ENCODE results near the gene OMP.
"Not testable (repeated sequence)": the region's sequence is repeated elsewhere in the genome, so short reads cannot be mapped to it uniquely, and the experiment has no call there.

The OMP gene

DNA sequence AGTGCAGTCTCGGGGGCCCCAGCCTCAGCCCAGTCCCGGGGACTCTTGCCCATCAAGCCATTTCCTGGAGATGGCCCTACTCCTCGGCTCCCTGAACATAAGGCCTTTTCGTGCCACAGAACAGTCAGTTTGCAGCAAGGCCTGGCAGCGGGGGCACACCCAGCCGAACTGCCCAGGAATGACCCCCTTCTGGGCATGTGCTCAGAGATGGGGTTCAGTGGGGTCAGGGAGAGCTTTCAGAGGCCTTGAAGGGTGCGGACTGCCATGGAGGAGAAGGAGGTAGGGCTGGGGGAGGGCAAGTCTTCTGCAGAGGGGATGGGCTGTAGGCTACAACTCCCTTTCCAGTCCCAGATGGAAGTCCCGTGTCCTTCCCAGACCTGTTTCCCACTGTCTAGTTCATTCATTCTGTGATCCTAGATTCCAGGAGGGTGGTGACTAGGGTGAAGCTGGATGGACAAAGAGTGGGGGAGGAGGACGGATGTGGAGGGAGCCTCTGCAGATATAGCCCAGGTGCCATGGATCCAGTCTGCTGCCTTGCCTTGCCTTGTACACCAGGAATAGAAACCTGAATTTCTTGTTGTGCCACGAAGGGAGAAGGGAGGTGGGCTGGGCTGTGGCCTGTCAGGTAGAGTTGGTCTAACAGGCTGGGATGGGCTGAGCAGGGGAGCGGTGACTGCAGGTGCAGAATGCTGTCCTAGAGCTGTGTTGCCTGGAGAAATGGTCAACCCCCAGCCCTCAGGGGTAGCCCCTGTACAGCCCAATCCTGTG lies 14.2 kb upstream of the OMP start:
- no peaks in the 10 kb centered on the region for H3K36me3 Mint-ChIP-seq (ENCODE audit: low read depth)
- H3K27me3 Mint-ChIP-seq: no peaks in the 10 kb centered on the region
- H3K27ac Mint-ChIP-seq: no peak overlapping the region
- H3K9me3 Mint-ChIP-seq: no peaks in the 10 kb centered on the region
- no peak overlapping the region for H3K4me3 Mint-ChIP-seq
- peaks cover 2% of the 10 kb centered on the region for H3K4me1 Mint-ChIP-seq (ENCODE audit: low read depth)

DNA sequence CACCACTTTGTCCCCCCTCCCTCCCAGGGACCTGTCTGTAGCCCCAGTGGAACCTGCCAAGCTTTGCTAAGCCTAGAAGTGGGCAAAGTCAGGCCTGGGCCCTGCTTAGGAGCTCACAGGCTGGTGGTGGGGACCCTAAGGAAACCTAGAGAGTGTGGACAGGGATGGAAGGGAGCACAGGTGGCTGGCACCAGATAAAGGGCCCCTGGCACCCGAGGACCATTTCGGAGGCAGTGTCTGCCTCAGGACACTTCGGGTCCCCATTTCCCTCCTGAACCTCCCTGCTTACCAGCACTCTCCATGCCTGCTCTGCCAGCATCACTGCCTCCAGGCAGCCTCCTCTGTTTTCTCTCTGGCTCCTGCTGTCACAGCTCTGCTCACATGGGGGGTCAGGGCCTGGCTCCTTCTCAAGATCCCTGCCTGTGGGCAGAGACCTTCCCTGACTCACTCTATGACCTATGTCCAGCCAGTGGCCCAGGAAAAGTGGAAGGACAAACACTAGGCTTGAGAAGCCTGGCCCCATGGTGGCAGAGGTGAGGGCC lies 13.6 kb upstream of the OMP start:
- H3K9me3 Mint-ChIP-seq: no peaks in the 10 kb centered on the region
- no peaks in the 10 kb centered on the region for H3K36me3 Mint-ChIP-seq (ENCODE audit: low read depth)
- H3K4me1 Mint-ChIP-seq (ENCODE audit: low read depth): no peaks in the 10 kb centered on the region
- H3K27ac Mint-ChIP-seq: no peak overlapping the region
- no peak overlapping the region for H3K4me3 Mint-ChIP-seq
- H3K27me3 Mint-ChIP-seq: no peaks in the 10 kb centered on the region

DNA sequence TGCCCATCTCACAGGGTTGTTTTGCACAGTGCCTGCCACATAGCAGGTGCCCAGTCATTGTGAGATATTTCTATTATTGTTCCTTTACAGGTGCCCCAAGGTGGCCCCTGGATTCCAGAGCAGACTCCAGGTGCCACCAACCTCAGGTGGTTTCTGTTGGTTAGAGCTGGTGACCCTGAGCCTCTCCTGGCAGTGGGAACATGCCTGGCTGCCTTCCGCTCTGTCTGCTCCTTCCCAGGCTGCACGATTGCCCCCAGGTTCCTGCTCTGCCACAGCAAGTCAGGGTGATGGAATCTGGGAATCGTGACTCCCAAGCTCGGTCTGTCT lies 12.6 kb upstream of the OMP start:
- Mint-ChIP-seq H3K27me3 (no peaks in the 10 kb centered on the region), H3K4me3 (no peak overlapping the region), H3K4me1 (ENCODE audit: low read depth) (no peaks in the 10 kb centered on the region), H3K9me3 (no peaks in the 10 kb centered on the region), H3K27ac (no peak overlapping the region), H3K36me3 (ENCODE audit: low read depth) (no peaks in the 10 kb centered on the region)

DNA sequence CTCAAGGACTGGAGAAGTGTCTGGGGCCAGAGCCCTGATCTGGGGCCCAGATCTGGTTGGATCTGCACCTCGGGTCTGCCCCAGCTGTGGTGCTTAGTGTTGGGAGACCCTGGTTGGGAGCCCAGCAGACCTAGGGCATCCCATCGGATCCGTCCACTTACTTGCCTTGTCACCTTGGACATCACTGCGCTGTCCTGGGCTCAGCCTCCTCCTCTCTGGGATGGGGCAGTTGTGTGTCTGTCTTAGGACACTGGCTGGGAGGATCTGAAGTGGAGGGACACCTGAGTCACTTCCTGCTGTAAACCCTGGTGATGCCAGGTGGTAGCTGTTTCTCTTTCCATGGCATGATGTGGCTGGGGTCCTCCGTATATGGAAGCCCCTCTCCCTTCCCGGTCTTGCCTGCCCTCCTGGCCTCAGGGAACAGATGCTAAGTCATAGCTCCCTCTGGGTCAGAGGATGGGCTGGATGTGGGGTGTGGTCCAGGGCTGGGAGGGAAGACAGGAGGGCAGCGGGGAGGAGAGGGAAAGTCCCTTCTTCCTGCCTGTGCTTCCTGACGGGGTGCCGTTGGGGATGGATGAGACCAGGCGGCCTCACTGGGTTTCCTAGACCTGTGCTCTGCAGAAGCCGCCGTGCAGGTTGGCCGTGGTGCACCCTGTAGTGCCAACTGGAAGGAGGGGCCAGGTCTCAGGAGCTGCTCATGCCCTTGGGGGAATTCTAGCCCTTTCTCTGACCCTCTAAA lies 12.1 kb upstream of the OMP start:
- H3K9me3 Mint-ChIP-seq: no peaks in the 10 kb centered on the region

DNA sequence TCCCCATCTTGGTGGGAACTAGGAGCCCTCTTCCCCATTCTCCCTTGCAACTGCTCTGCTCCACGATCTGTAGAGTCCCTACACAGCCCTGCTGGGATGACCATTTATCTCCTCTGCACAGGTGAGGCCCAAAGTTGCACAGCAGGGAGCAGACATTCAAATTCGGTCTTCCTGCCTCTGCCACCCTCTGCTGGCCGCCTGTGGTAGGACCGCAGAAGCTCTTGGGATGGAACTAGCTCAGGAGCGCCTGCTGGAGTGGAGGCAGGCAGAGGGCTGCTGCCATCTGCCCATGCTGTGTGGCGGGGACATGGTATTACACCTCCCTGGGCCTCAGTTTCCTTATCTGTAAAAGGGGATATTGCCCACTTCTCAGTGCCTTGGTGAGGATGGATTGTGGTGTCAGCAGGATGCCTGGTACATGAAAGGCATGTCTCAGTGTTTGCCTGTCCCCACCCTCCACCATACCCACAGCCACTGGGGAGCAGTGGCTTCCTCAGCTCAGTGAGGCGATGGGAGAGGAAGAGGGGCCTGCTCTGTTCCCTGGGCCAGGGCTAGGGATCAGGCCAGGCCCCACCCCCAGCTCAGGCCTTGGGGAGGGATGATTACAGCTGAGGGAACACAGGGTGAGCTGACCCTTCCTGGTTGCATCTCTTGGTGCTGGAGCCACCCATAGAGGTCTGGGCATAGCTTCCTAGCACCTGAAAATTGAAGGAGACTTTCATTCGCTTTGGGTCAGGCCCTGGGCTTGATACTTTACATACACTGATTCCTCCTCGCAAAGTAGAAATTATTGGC lies 11.3 kb upstream of the OMP start:
- no peak overlapping the region for H3K27ac Mint-ChIP-seq
- no peak overlapping the region for H3K4me3 Mint-ChIP-seq
- no peaks in the 10 kb centered on the region for H3K36me3 Mint-ChIP-seq (ENCODE audit: low read depth)
- no peaks in the 10 kb centered on the region for H3K4me1 Mint-ChIP-seq (ENCODE audit: low read depth)
- H3K27me3 Mint-ChIP-seq: no peaks in the 10 kb centered on the region
- no peaks in the 10 kb centered on the region for H3K9me3 Mint-ChIP-seq

More for the DNA sequence above, 12.1 kb upstream of the OMP start:
- H3K4me1 Mint-ChIP-seq (ENCODE audit: low read depth): no peaks in the 10 kb centered on the region
- H3K36me3 Mint-ChIP-seq (ENCODE audit: low read depth): no peaks in the 10 kb centered on the region
- no peak overlapping the region for H3K27ac Mint-ChIP-seq
- no peaks in the 10 kb centered on the region for H3K27me3 Mint-ChIP-seq
- no peak overlapping the region for H3K4me3 Mint-ChIP-seq

- H3K27ac Mint-ChIP-seq: no peak overlapping the region
- H3K36me3 Mint-ChIP-seq (ENCODE audit: low read depth): no peaks in the 10 kb centered on the region
- H3K9me3 Mint-ChIP-seq: no peaks in the 10 kb centered on the region
- H3K4me3 Mint-ChIP-seq: no peak overlapping the region
- H3K4me1 Mint-ChIP-seq (ENCODE audit: low read depth): no peaks in the 10 kb centered on the region
- no peaks in the 10 kb centered on the region for H3K27me3 Mint-ChIP-seq
Measured at GRCh38 chr11:77092382-77092781, 10.3 kb upstream of the OMP start.

DNA sequence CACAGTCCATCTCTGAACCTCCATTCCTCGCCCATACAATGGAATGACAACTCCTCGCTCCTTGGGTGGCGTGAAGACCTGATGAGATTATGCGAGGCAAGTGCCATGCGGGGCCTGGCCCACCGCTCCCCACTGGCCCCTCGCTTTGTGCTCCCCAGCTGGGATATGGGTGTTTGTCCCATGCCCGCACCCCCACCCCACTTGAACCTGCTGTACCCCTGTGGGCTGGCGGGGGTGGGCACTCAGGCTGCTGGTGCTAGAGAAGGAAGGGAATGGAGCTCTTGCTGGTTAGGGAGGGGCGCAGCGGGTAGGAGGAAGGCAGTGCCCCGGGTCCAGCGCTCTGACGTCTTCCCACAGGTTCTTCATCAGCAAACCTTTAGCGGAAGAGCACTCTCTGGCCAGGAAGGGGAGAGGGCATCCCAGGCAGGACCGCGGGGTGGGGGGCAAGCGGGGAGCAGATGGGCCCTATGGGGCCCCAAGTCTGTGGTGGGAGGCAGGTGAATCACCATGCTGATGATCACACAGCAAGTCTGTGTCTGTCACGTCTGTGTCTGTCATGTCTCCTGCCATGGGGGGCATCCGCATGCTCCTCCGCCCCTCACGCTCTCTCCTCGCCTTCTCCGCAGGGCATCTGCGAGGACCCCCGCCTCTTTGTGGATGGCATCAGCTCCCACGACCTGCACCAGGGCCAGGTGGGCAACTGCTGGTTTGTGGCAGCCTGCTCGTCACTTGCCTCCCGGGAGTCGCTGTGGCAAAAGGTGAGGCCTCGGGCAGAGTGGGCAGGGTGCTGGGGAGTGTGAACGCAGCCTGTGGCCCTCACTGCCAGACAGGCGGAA lies 9.4 kb upstream of the OMP start:
- Mint-ChIP-seq H3K27ac (no peak overlapping the region), H3K4me1 (ENCODE audit: low read depth) (no peaks in the 10 kb centered on the region), H3K36me3 (ENCODE audit: low read depth) (no peaks in the 10 kb centered on the region), H3K4me3 (no peak overlapping the region), H3K27me3 (no peaks in the 10 kb centered on the region), H3K9me3 (no peaks in the 10 kb centered on the region)

DNA sequence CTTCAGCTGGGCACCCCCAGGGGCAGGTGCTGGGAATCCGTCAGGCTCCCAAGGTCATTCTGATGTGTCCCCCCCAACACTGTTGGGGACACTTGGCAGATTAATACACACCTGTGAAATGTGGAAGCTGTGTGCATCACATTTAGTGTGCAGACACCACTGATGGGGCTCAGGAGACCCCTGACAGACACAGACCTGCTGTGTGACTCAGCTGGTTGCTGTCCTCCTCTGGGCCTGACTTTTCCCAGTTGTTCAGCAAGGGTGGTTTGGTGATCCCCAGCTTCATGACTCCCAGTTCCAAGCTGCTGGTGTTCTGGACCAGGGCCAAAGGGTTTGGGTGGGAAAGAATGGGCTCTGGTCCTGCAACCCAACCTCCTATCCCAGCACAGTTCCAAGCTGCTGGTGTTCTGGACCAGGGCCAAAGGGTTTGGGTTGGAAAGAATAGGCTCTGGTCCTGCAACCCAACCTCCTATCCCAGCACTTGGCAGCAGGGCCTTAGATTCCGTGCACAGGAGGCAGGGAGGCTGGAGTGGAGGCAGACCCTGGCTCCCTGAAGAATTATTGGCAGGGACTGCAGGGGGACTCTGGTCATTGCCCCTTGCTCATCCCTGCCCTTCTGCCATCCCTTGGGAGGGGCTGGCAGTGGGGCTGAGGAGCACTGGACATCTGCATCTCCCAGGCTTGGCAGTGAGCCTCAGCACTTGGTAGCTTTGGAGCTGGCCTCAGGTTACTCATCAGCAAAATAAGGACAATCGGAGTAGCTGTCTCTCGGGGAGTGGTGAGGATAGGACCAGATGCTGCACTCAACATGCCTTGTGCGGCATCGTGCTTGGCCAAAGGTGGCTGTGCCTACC lies 8.4 kb upstream of the OMP start:
- Mint-ChIP-seq H3K4me3 (no peak overlapping the region), H3K27me3 (no peaks in the 10 kb centered on the region), H3K4me1 (ENCODE audit: low read depth) (no peaks in the 10 kb centered on the region), H3K27ac (no peak overlapping the region), H3K9me3 (no peaks in the 10 kb centered on the region), H3K36me3 (ENCODE audit: low read depth) (no peaks in the 10 kb centered on the region)

- Mint-ChIP-seq H3K27me3 (no peaks in the 10 kb centered on the region), H3K36me3 (ENCODE audit: low read depth) (no peaks in the 10 kb centered on the region), H3K4me3 (no peak overlapping the region), H3K27ac (no peak overlapping the region), H3K9me3 (no peaks in the 10 kb centered on the region), H3K4me1 (ENCODE audit: low read depth) (no peaks in the 10 kb centered on the region)
Measured at GRCh38 chr11:77094841-77095365, 7.7 kb upstream of the OMP start.

- Mint-ChIP-seq H3K4me3 (no peak overlapping the region), H3K27ac (no peak overlapping the region), H3K9me3 (no peaks in the 10 kb centered on the region), H3K36me3 (ENCODE audit: low read depth) (no peaks in the 10 kb centered on the region), H3K27me3 (no peaks in the 10 kb centered on the region), H3K4me1 (ENCODE audit: low read depth) (no peaks in the 10 kb centered on the region)
Measured at GRCh38 chr11:77095551-77096490, 6.8 kb upstream of the OMP start.

DNA sequence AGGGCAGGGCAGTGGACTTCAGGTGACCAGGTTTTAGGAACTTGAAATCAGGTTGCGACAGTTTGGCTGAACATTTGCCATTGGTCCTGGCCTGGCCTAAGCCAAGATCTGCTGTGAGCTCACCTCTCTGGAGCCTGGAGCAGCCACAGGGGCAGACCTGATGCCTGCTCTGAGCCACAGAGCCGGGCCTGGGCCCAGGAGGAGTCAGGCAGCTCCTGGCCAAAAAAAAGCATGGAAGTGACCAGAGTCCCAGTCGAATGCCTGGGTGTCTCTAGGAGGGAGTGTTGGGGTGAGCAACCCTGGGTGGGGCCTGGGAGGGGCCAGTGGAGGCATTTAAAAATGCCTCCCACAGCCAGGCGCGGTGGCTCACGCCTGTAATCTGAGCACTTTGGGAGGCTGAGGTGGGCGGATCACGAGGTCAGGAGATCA lies 6.0 kb upstream of the OMP start:
- H3K4me1 Mint-ChIP-seq (ENCODE audit: low read depth): no peaks in the 10 kb centered on the region
- H3K27ac Mint-ChIP-seq: no peak overlapping the region
- H3K27me3 Mint-ChIP-seq: no peaks in the 10 kb centered on the region
- no peaks in the 10 kb centered on the region for H3K36me3 Mint-ChIP-seq (ENCODE audit: low read depth)
- no peak overlapping the region for H3K4me3 Mint-ChIP-seq
- H3K9me3 Mint-ChIP-seq: no peaks in the 10 kb centered on the region

- H3K4me3 Mint-ChIP-seq: not testable (repeated sequence)
Measured at GRCh38 chr11:77097180-77097579, 5.5 kb upstream of the OMP start.

More at GRCh38 chr11:77097180-77097579, 5.5 kb upstream of the OMP start:
- H3K36me3 Mint-ChIP-seq (ENCODE audit: low read depth); H3K27ac Mint-ChIP-seq; H3K9me3 Mint-ChIP-seq; H3K27me3 Mint-ChIP-seq; H3K4me1 Mint-ChIP-seq (ENCODE audit: low read depth): not testable (repeated sequence)
